RKO (cell line): ENCODE results near the gene MGMT.
A peak's percentile ranks its signal among the peaks of the same experiment; 100 is the strongest.
"Not testable (repeated sequence)": the region's sequence is repeated elsewhere in the genome, so short reads cannot be mapped to it uniquely, and the experiment has no call there.

Experiments
- DNase-seq: peaks from one replicate; pipeline ENCODE4 v3.0.0-alpha.2; 2016; ENCODE audit warnings: low spot score

MGMT gene

DNA sequence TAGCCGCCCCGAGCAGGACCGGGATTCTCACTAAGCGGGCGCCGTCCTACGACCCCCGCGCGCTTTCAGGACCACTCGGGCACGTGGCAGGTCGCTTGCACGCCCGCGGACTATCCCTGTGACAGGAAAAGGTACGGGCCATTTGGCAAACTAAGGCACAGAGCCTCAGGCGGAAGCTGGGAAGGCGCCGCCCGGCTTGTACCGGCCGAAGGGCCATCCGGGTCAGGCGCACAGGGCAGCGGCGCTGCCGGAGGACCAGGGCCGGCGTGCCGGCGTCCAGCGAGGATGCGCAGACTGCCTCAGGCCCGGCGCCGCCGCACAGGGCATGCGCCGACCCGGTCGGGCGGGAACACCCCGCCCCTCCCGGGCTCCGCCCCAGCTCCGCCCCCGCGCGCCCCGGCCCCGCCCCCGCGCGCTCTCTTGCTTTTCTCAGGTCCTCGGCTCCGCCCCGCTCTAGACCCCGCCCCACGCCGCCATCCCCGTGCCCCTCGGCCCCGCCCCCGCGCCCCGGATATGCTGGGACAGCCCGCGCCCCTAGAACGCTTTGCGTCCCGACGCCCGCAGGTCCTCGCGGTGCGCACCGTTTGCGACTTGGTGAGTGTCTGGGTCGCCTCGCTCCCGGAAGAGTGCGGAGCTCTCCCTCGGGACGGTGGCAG is at the start of gene MGMT:
MGMT (plus strand) TSS at position 539 of the 656 bp plus-strand sequence.
- DNase-seq = peak; percentile 91

DNA sequence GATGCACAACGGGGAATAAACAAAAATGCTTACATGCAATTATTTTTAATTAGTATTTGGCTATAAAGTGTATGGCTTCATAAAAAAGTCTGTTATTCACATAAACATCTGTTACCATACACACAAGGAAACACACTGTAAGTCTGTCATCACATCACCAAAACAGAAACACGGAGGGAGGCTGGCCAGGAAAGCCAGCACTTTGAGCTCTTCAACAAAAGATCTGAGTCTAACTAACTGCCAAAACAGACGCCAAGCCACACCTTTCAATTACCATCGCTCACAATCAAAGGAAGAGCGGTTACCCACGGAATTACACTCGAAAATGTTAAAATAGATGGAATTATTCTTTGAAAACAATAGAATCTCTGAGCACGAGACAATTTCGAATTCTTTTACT is 49.2 kb upstream of the MGMT start:
- DNase-seq = no peak

DNA sequence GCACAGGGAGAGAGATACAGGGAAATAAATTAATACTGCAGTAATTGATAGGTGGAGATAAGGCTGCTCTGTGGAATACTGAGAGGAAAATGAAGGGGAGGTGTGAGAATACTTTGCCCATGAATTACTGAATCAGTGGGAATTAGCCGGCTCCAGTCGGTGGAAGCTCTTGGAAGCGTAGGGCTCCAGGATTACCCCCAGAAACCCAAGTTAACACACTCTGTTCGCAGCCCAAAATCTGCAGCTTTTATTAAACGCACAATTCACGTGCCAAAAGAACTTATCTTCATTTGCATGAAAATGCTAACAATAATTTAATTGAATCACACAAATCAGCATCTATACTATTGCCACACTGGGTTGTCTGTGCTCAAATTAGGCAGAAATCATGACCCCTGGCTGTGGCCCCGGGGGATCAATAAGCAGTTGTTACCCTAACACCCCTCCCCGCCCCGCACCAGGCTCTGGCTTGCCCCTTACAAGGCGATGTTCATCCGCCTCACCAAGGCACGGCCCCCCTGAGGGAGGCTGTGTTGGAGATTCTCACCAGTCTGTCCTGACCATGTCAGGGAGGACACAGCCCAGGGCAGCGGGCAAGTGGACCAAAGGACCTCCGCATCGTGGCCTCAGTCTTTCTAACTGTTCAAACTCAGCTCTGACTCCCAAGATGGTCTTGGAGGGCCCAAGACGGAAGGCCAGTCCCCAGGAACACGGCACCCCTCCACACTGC is 48.4 kb upstream of the MGMT start:
- DNase-seq = no peak

DNA sequence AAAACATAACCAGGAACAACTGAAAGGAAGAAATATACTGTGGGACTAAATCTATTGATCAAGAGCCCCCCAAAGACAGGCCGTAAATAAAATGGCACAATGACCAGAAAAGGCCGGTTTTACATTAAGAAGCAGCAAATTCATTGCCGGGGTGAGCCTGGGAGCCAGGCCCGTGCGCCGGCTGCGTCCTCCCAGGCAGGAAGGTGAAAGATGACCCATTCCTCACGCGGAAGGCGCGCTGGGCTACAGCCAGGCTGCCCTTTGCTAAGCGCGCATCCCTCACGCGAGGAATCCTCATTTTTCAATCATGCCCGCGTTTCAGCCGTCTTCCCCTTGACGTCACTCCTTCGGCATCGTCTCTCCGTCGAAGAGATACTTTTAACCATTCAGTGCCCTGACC is 47.6 kb upstream of the MGMT start:
- DNase-seq = no peak

DNA sequence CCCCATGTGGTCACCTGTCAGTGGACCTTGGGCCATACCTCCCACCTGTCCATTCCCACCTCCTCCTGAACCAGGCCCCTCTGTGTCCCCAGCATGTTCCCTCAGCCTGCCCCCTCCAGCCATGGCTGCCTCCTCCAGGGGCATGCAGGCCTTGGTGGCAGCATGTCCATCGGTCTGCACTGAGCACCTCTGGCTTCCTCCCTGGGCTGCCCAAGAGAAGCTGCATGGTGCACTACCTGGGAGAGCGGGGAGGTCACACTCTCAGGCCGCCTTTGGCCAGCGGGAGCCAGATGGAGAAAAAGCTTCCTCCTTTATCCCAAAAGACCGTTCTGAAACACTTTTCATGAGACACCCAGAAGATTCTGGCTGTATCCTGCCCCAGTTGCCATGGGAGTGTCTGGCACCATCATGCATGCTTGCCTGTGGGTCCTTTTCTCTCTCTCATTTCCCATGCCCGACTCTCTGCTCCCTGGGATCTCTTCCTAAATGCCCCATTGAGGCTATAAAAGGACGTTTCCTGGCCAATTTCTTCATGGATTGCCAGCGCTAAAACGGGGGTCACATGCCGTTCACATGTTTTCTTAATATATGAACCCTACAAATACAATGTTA is 45.5 kb upstream of the MGMT start:
- no peak for DNase-seq

DNA sequence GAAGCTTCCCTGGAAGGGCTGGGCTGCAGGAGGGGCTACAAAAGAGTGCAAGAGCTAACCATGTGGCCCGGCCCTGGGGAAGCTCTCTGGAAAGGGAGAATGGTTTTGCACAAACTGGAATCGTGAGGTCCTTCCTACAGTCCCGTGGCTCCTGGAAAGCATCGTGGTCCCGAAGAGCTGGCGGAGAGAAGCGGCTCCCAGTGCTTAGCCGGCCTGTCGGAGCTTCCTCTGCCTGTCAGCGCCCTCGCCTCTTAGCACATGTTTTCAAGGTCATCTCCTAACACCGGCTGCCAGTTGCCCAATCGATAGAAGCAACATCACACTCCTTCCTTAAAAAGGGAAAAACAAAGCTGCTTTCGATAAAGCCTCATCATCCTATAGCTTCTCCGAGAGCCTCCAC is 42.1 kb upstream of the MGMT start:
- no peak for DNase-seq

DNA sequence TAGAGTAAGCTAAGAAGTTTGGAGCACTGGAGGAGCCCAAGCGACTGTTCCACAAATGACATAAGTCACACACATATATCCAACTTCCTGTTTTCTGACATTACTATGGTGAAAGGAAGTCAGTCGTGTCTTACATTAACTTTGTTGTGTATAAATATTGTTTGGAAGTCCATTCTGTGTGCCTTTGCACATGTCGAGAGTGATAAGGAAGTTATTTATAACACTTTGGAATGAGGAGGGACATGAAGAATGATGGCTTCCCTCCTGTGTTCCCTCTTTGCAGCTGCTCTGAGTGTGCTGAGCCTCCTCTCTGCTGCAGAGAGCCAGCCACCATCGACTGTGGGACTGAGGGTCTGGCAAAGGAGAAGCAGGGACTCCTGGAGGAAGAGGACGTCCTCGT is 40.4 kb upstream of the MGMT start:
- DNase-seq = no peak

DNA sequence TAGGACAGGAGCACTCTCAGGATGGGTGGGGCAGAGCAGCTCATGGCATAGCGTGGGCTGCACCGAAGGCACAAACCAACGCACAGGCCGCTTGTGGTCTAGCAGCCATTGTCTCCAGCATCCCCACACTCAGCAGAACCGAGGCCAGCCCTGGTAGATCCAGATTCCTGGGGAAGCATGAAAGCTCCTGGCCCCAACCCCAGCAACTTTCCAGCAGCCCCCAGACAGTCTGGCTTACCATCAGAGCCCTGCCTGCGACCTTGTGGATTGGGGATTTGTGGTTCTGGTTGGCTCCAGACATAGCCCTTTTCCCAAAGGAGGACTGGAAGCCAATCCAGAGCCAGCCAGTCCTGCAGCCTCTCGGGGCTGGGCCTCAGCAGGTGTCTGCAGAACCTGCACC is 33.8 kb upstream of the MGMT start:
- no peak for DNase-seq

DNA sequence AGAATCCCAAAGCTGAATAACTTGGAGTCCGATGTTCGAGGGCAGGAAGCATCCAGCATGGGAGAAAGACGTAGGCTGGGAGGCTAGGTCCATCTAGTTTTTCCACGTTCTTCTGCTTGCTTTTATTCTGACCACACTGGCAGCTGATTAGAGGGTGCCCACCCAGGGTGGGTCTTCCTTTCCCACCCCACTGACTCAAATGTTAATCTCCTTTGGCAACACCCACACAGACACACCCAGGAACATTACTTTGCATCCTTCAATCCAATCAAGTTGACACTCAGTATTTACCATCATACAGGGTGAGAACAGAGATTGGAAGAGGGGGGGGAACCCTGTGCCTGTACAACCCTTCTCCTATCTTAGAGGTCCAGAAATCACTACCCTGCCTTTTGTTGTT is 31.3 kb upstream of the MGMT start:
- DNase-seq = not testable (repeated sequence)

DNA sequence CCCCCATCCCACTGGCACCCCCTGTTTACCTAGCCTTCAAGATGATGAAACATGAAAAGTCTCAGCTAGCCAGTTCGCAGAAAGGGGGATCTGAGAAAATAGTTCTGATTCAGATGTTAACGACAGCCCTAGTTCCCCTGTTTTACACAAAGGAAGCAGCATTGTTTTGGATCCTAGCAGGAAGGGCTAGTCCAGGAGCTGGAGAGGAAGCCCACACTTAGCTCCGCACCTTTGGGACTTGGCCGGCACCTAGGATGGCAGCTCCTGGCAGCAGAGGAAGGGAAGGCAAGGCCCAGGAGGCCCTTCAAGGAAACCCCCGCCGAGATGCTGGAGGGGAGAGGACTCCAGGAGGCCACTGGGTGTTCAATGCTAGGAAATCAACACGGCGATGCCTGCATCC is 29.0 kb upstream of the MGMT start:
- no peak for DNase-seq

DNA sequence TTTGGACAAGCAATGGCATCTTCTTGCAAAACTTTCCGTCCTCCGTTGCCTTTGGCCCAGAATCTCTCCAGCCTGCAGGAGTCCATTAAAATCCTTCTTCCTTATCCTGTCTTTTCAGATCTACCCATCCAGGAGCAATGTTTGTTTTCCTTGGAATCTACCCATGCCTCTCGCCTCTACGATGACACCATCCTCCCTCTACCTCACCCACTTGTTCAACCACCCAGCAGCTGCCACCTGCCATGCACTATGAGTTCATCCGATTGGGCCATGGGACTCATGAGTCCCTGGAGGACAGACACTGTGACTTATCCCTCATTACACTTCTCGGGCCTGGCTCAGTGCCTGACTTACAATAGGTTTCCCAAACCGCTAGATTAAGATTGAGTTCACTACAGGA is 26.8 kb upstream of the MGMT start:
- DNase-seq = no peak

DNA sequence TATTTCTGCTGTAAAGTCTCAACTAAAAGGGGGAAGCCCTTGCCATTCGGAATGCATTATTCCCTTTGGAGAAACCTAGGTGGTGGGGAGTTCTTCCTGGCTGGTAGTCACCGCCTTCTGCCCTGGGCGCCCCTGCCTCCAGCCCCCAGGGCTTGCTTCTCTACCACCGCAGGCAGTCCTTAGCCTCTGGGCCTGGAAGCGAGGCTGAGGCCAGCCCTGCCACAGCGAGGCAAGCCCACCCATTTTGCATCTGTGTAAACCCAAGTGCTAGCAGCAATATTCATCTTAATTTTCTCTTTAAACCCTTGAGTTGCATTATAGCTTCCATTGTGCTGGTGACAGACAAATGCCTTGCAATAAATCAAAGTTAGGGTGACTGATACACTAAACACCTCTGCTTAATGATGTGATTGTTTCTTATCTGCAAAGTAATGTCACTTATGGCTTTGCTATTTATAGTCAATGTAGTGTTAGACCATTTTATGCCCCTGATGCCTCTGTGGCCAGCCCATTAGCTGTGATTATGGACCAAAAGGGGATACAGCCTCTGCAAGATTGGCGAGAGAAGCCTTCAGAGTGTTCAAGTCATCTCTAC is 26.2 kb upstream of the MGMT start:
- no peak for DNase-seq

DNA sequence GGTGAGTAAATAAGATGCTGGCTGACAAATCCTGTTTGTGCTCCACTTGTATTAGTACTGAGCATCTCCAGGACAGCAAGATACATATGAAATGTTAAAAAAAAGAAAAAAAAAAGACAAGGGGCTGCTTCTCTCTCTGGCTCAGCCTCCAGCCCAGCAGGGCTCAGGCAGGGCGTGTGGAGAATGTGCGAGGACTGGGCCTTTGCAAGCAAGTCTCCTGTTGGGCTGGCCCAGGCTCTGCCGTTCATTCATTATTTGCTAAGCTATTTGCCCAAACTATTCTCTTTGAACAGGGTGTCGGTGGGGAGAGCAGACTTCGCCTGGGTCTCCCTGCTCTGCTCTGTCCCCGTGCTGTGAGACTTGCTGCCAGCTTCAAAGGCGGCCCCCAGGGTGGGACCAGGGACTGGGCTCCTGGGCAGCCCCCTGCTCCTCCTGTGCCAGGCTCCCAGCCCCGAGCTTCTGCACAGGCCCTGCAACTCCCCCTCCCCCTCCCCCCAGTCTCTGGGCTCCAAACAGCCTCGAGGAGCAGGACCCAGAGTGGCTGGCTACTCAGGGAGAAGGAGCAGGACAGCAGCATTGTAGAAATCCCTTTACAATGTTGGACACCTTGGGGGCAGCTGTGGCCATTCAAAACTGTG is 25.6 kb upstream of the MGMT start:
- no peak for DNase-seq

DNA sequence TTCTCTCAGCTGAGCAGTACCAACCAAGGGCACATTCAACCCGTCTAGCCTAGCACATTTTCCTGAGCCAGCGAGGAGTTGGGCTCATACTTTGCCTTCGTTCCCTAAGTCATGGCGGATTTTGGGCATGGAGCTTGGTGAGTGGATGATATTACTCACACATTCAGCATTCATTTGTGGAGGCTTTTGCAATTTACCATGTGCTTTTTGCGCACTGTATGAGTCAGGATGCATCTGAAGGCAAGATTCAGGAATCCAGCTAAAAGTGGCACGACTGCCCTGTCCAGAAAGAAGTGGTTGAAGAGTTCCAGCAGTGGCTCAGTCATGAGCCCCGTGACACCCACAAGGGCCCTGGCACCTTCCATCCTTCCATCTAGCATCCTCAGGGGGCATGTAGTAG is 24.2 kb upstream of the MGMT start:
- peak; percentile 21 for DNase-seq

DNA sequence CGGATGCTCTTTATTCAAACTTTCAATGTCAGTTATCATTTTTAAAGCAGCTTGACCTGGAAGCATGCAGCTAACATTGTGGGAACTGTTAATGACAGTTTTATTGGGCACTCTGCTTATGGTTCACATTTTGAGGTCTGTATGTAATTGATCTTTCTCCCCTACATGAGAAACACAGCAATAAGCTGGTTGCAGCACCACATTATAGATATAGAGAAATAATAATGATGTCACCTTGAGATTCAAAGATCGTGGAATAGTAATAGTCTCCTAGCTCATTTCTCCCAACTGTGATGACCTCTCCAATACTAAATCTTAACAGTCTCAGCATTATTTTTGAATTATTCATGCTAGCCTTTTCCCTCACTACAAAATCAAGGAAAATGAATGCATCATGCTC is 22.7 kb upstream of the MGMT start:
- DNase-seq = no peak

DNA sequence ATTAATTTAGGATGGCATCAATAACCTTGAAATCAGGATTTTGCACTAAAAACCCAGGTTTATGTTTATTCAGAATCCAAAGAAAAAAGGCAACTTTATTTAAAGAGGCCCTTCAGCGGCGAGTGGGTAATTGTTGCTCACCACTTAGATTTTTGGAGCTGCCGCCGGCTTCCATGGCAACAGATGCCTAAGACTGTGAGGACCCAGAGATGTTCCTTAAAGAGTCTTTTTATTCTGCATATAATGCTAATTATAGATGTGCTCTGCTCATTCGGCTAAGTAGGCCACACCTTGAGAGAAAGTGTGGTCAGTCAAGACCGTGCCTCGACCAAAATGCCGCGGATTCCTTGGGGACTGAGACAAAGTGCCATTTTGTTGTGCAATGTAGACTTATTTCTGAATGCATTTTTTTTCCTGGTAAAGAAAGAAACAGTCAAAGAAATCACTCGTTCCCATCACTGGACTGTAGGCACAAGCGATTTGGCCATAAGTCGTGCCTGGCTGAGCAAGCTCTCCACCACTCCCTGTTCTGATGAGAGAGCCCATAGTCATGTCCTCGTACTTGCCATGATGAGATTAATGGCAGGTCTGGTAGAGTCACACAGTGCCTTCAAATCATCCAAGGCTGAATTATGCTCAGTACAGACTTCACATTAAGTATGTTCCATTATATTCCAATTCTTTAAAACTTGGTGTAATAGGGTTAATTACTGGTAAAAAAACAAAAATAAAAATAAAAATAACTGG is 21.4 kb upstream of the MGMT start:
- DNase-seq = no peak

DNA sequence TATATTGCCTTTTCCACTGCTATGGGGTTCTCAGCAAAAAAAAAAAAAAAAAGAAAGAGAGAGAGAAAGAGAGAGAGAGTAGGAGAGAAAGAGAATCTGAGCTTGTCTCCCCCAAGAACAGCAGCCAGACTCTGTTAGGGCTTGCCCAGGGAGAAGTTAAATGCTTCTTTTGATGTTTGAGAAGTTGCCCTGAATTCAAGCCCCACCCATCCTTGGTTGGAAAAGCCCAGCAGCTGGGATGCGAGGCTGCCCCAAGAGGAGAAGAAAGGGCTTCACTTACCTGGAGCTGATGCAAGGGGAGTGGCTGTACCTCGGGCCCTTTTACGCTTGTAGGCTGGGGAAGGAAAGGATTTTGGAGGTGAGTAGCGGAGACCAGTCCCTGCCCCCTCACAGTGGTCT is 20.9 kb upstream of the MGMT start:
- no peak for DNase-seq

DNA sequence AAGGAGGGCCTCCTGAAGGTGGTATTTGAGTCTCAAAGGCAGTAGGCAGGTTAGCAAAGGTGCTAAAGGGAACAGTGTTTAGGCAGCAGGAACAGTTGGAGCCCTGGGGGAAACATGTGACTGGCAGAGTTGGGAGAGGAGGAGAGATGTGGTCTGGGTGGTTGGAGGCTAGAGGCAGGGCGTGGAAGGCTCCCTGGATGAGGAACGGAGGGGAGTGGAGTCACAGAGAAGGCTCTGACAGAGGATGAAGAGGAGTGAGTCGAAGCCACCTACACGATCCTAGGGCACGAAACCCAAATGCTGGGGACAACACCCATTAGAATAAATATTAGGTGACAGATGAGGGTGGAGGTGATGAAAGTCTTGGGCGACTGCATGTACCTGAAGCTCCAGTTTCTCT is 19.6 kb upstream of the MGMT start:
- no peak for DNase-seq

DNA sequence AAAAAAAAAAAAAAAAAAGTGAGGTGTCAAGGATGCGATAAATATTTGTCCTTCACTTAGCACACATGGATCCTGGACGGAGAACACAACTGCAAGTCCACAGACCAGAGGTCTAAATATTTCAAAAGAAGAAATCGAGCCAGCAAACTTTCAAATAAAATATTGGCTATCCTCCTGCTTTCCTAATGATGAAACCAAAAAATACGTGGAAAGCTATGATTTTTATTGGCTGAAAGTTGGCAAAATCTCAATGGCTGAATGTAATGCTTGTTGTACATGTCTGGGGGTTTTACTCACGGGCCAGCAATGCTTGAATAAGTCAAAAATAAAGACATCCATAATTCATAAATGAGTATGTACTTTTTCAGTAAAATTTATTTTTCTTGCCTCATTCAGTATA is 19.0 kb upstream of the MGMT start:
- DNase-seq = no peak

DNA sequence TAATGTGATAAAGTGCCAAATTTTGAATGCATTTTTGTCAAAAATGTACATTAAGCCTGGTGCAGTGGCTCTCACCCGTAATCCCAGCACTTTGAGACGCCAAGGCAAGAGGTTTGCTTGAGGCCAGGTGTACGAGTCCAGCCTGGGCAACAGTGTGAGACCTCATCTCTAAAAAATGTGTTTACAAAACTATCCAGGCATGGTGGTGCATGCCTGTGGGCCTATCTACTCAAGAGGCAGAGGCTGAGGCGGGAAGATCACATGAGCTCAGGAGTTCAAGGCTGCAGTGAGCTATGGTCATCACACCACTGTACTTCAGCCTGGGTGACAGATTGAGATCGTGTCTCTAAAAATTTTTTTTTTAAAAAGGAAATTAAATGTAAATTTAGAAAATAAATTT is 18.5 kb upstream of the MGMT start:
- DNase-seq = no peak

DNA sequence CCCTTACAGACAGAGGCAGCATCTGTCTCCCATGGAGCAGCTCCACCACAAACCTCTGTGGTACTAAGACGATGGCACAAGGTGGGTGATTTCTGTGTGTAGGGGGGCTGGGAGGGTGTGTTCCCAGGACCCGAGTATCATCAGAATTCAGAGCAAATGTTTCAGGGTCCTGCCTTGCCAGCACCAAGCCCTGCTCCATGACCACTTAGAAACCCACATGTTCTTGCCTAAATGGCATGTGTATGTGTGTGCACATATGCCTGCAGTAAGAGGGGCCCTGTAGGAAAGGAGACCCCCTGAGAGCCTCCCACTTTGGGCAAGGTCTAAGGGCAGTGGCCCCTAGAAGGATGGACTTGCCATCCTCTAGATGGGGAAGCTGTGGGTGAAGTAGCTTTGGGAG is 17.1 kb upstream of the MGMT start:
- DNase-seq = no peak

DNA sequence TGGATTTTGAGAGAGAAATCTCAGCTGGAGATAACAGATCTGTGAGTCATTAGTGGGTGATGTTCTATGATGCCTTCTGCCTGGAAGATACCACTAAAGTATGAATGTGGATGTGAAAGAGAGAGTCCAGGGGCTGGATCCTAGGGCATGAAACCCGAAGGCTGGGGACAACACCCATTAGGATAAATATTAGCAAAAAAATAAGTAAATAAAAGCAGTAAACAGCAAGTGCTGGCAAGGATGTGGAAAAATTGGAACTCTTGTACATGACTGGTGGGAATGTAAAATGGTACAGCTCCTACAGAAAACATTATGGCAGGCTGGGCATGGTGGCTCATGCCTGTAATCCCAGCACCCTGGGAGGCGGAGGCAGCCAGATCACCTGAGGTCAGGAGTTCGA is 16.6 kb upstream of the MGMT start:
- no peak for DNase-seq
